ENCODE data around the gene DDX5.

The DDX5 gene

DNA sequence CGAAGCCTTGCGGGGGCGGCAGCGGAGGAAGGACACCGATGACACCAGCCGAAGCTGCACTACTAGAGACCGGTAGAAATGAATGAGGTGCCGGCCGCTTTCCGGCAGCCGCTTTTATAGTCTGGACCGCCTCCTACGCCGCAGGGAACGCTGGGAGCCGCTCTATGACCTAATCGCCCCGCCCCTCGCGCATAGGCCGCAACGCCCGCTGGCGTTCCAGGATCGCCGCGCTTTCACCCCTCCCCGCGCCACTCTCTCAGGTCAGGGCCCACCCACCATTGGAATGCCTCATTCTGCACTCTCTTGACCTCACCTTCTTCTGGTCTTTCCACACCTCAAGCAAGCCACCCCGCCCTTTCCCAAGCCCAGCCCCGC lies at the start of gene DDX5:
DDX5 (minus strand) TSS at position 89 of the 375 bp plus-strand sequence. CDS start 170 bp downstream, outside the sequence.
- DNase-seq = peak; percentile 96

DNA sequence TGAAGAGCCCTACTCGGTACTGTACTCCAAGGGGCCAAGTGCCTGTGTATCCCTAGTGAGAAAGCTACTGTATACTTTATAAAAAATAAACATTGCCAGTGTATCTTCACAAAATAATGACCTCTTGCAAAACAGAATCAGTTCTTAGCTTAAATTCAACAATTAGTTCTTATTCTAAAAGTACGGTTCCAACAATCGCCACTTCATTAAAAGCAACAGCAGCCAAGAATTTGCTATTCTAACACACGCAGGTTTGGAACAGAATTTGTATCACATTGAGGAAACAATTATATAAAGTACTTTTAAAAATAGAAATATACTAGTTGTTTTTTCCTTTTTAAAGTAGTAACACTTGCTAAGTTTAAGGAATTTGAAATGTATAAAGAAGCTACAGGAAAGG lies 49.2 kb upstream of the DDX5 start:
- DNase-seq = no peak

DNA sequence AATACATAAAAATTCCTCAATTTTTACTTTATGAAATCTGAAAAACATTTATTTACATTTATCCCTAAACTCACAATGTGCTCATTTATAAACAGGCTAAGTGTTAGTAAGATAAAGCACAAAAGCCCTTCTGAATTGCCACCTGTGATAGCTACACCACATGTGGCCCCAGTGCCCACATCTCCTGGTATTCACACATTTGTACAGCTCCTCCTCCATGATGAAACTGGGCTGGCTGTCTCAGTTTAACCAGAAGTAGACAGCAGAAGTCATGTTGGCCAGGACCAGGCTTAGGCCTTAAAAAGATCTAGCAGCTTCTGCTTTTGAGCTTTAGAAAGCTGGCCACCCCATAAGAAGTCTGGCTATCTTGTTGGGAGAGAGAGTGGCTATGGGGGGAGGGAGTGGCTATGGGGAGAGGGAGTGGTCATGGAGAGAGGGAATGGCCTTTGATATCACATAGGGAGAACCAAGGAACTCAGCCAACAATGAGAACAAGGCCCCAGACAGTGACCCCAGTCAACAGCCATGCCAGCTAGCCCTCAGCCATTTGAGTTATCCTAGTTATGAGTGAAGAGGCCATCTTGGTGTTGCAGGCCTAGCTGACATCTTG lies 48.0 kb upstream of the DDX5 start:
- no peak for DNase-seq

DNA sequence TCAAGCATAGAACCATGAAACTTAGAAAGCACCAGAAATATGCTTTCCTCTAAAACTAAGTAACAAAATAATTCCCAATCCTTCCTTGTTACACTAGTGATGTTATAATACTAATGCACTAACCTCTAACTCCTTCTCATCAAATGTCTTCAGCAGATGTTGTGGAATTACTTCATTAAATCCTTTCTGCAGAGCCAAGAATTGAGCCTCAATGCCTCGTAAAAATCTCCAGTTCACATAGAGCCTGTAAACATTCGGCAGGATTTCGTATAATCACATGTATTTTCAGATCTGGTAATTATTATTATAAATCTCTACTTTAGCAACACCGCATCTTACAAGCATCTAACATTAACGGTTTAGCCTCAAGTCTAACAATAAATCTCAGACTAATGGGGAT lies 45.4 kb upstream of the DDX5 start:
- no peak for DNase-seq

DNA sequence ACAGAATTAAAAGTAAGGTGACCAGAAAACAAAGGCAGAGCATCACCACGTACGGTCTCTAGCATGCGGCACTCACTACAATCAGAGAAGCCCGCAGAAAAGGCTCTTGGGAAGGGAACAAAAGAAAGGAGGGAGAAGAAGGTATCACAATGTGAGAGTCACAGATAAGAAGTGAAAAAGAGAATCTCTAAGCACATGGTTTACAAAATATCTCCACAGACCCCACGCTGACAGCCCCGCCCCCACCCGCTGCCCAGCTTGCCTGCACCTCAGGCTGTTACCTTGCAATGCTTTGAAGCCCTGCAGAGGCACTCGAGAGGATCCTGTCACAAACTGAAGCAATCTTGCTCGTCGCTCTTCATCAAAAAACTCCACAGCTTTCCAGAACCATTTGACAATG lies 41.2 kb upstream of the DDX5 start:
- DNase-seq = no peak

DNA sequence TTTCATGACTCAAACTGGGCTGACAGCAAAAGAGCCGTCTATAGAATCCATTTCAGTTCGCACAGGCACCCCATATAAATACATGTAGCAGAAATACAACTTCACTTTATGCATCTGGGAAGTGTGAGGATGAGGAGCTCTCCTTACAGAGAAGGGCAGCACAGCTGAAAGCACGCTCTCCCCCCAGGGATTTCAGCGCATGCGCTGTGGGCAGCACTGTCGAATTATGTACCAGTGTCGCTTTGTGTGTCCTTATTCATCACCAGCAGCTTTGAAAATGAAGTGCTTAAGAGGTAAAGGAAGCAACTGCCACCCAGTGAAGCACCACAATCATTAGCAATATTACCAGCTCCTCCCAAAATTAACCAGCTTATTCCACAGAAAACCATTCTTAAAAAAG lies 40.6 kb upstream of the DDX5 start:
- DNase-seq = no peak

DNA sequence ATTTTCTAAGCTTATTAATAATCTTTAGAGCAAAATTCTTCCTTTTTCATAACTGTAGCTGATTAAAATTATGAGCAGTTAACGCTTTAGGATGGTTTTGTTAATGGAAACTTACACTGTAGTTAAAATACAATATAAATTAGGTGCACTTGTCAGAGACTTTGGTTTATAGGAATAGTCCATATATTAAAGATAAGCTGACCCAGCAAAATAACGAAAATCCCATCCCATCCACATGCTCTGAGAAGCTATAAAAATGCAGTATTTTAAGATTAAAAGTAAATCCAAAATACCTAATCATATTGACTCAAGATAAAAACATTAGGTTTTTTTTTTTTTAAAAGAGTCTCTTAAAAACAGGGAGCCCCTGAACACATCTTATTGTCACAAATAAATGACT lies 38.7 kb upstream of the DDX5 start:
- no peak for DNase-seq

DNA sequence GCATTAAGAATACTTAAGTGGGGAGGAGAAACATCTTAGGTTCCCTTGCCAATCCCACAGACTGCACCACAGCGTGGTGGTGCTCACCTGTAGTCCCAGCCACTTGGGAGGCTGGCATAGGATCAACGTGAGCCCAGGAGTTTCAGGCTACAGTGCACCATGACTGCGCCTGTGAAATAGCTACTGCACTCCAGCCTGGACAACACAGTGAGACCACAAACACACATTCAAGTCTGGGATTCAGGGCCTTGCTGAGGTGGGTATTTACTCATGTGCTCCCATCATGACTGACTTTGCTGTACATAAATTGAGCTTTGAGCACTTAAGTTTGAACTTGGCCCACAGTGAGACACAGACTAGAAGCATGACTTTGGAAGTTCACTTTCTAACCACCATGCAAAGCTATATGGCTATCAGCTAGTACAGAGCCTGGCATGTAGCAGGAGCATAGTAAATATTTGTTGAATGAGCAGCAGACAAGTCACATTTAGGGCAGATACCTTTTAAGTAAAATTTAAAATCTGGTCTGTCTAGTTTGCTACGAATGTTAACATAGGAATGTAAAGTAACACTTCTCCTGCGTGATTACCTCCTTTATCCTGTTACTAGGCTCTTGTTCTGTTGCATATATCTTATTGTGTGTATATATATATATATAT lies 34.2 kb upstream of the DDX5 start:
- DNase-seq = no peak

DNA sequence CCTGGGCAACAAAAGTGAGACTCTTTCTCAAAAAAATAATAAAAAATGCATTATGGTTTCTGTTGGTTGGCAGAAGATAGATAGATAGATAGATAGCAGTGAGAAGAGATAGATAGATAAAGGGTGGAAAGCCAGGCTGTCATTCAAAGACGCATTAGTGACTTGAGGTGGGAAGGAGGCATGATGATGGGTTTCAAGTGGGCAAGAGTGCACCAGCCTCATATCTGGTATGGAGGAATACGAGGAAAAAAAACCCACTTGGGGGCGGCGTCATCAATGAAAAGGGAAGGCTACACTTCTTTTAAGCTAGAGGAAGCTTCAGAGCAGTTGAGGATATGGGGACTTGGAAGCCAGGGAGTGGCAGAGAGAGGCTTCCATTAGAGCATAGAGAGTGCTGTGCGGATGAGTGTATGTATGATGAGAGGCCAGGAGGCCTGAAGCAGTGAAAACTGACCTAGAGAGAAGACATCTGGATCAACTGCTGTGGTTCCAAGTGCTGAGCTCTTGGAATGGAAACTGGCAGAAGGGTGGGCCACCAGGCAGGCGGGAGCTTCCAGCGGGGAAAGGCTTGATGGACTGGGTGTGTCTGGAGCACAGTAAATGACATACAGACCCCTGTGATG lies 32.5 kb upstream of the DDX5 start:
- no peak for DNase-seq

DNA sequence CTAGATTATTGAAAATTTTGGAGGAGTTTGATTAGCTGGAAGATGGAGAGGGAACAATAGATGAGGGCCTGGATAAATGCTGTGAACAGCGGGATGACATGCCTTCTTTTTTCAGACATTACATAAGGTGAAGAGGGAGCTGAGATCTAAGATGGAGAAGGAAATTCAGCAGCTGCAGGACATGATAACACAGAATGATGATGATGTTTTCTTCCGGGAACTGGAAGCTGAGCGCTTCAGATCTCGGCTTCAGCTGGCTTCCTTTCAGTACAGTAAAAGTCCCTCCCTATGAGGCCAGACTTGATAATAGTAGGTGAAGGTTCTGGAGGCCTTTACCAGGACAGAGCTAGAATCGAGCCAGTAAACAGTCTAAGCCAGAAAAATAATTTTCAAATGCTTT lies 31.4 kb upstream of the DDX5 start:
- DNase-seq = no peak

DNA sequence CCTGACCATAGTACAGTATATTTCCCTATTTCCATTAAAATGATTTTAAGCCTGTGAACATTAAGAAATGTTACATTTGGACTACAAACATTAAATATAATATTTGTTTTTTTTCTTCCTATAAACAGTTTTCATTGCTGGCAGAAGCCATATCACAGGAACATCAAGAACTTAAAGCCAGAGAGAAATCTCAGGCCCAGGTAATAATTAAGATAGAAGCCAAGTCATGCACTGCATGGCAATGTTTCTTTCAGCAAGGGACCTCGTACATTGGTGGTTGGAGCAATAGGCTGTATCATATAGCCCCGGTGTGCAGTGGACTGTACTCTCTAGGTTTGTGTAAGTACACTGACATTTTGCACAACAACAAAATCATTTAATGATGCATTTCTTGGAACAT lies 30.8 kb upstream of the DDX5 start:
- DNase-seq = no peak

DNA sequence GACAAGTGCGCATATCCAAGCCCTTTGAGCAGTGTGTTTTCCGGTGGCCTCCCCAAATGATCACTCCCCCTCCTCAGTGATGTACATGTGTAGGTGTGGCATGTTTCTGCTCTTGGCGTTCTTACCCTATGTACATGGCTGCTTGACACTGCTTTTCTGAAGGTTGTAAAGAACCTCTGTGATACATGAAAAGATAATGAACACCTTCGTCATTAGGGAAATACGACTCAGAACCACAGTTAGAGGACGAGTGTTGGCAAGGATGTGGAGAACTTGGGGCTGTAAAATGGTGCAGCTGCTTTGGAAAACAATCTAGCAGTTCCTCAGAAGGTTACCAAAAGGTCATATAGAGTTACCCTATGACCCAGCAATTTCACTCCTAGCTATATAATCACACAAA lies 29.3 kb upstream of the DDX5 start:
- no peak for DNase-seq

DNA sequence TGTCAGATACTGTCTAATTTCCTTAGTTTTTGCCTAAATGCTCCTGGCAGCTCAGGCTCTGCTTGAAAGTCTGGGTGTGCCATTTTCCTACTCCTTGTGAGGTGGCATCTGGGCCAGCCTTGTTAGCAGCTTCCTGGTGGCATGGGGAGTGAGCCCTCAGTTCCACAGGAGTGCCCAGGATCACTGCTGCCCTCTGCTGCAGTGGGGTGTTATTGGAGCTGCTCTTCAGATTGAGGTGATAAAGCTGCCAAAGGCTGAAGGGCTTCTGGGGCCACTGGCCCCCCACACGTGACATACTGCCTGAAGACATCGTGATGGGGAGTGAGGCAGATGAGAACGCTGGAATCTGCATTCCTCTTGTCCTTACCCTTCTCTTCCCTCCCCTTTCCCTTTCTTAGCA lies 28.1 kb upstream of the DDX5 start:
- DNase-seq = no peak

DNA sequence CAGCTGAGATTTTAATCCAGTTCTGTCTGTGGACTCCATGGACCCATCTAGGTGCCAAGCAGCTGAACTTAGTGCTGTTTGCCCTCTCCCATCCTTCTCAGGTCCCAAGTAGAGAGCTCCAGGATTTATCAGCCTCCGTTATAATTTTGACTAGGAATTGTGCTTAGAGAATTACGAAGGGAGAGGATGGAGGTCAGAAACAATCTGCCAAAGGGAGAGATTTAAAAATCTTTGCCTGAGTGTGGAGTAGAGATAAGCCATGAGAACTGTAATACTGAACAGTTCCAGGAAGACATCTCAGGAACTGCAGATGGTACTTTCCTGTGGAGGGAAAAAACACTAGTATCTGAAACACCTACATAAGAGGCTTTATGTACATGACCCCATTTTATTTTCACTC lies 27.7 kb upstream of the DDX5 start:
- no peak for DNase-seq

DNA sequence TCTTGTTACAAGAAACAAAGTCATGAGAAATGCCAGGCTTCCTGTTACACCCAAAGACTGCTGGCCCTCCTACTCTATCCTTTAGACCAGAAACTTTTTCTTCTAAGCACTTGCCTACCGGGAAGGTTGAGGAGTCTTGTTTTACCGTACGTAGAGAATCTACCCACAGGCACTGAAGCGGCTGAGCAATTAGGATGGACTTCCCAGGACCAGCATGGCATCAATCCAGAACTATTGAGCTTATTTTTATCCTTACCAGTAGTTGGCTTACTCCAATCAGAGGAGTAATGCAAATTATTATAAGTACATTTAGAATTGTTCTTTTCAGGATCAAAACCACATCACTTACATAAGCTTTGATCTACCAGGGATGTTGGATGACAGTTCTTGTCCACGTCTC lies 26.3 kb upstream of the DDX5 start:
- DNase-seq = no peak

DNA sequence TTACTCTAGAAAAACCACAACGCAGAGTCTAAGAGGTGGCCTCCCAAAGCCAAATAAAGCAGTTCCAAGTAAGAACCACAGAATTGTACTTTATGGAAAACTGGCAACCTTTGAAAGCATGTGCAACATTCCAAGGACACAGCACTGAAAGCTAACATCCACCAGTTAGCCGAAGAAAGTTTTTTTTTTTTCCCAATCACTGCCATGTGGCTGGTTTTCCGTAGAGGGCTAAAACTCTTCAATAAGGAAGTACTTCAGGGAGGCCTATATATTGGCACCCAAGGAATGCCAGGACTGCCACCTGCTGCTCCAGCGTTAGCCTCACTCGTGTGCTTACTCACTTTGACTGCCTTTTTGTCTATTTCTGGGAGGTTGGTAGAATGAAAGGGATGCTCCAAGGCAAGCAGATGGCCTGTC lies 25.9 kb upstream of the DDX5 start:
- DNase-seq = no peak

DNA sequence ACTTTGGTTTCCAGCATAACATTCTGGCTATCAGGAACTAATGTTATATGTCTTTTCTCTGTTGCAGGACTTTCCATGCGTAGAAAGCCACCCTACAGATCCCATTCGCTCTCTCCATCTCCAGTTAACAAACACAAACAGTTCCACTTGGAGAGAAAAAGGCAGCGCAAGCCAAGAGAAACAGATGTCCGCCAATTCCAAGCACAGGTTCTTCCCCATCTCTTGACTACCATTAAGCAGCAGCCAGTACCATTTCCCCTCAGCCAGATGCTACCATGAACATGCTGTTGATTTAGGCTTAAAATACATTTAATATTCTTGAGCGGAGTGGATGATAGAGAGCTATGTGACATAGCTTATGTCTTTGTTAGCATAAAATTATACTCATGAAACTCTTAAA lies 23.1 kb upstream of the DDX5 start:
- no peak for DNase-seq

DNA sequence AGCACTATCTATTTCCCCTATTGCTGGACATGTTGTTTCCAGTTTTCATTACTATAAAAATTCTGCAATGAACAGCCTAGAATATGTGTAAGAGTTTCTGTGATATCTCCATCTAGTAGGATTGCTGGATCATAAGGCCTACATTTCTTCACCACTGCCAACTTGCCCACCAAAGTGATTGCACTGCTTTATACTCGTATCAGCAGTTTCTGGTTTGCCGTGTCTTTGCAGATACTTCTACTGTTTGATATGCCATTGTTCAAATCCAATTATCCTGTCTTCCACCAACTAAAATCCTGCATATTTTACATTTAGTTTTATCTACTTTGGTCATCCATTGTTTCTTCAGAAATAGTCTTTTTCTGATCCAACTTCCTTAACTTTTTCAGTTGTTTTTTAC lies 21.8 kb upstream of the DDX5 start:
- DNase-seq = no peak

DNA sequence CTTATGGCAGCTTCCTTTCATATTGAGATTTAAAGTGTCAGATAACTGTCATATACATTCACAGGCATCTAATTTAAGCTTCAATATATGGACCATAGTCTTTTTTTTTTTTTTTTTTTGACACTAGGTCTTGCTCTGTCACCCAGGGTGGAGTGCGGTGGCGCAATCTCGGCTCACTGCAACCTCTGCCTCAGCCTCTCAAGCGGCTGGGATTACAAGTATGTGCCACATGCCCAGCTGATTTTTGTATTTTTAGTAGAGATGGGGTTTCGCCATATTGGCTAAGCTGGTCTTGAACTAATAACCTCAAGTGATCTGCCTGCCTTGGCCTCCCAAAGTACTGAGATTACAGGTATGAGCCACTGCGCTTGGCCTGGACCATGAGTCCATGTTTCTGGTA lies 14.3 kb upstream of the DDX5 start:
- DNase-seq = no peak

DNA sequence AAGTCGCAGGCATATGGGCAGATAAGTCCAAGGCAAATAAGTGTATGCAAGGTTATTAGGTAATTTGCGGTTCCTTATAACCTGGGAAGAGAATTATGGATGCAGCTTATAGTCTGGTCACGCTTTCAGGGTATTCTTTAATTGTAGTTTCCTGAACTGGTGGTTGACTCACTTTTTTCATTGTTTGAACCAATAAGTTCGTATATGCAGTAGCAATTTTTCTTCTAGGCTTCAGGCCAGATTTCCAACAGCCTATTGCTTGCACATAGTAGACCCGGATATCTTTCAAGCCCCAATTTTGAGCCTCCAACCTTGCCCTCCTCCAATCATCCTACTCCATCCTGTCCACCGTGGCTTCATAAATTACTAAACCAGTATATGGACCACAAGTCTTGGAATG lies 13.5 kb upstream of the DDX5 start:
- DNase-seq = no peak

DNA sequence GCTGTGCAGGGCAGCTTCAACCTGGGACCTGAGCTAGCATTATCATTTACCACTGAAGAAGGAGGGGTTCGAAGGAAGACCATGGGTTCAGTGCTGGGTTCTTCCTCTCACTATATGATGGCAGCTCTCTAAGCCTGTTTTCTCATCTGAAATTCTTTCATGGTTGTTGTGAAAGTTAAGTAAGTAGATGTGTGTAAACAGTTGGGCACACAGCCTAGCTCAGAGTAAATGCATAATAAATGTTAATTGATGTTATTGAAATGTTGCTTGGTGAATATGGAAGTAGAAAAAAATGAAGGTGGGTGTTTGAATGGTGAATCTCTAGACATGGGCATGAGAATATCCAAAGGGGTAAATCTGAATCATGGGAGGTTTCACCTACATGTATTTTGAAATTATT lies 9.7 kb upstream of the DDX5 start:
- DNase-seq = no peak

DNA sequence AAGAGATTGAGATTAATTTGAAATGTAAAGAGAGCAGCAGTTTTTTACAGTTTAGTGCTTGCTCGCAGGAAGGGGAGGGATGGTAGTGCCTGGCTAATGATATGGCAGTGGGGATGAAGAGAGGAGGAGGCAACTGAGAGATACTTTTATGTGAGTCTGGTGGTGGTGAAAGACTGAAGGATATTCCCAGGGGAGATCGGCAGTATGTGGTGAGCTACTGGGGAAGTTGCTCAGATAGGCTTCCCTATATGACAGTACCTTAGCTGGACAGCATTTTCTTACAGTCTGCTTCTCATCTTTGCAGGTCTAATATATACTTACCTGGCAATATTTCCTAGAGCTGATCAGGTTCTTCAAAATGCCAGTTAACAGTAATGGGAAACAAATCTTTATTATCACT lies 9.3 kb upstream of the DDX5 start:
- no peak for DNase-seq

DNA sequence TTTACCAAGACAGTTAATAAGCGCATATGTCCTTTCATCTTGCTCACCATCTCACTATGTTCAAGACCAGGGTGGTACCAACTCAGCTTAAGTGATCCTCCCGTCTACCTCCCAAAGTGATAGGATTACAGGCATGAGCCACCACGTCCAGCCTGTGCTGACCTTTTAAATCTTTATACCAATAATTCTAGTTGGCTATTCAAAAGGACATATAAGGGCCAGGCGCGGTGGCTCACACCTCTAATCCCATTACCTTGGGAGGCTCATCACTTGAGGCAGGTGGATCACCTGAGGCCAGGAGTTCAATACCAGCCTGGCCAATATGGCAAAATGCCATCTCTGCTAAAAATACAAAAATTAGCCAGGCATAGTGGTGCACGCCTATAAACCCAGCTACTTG lies 3.1 kb upstream of the DDX5 start:
- DNase-seq = no peak

DNA sequence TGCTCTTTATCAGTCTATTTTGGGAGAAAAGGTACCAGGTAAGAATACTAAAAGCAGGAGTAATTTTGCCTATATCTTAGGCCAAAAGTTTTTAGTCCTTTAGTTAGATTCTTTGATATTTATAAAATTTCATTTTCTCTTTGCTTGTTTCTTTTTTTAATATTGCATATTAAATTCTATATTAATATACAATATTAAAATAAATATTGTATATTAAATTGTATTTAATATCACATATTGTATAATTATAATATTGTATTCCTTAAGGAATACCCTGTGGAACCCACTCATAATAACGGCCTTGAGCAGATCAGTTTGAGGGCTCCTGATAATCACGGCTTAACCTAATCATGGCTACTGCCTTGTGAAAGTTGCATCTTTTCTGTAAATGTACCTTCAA lies 2.6 kb upstream of the DDX5 start:
- DNase-seq = no peak

DNA sequence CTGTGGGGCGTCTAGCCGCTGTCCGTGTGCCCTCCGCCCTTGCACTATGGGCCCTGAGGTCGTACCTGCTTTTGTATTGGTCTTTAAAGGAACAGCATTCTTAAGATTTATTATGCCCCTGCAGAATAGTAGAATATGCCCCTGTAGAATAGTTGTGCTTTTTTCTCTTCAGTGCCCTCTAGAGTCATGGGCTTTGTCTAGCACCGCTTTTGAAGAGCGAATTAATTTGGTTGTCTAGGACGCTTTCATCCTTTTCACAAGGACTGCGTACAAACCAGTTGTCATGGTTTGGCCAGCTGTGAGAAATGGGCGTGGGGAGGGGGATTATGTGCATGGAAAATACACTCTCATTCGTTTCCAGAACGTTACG lies 1.3 kb upstream of the DDX5 start:
- peak; percentile 46 for DNase-seq
